NOMO-1 (cell line): ENCODE results near the gene THAP3.

Experiments used
- DNase-seq, 2 experiments: peaks; one replicate each; lab custom pipeline; 2025; ENCODE audit not compliant: unreplicated experiment in 2 of 2; lab: John Stamatoyannopoulos, UW

Gene THAP3

GRCh38 chr1:6603915-6604558 lies 20.6 kb upstream of the THAP3 start:
- DNase-seq, result no peak

GRCh38 chr1:6612641-6613360 lies 11.9 kb upstream of the THAP3 start:
- peak in 1 of 2 experiments; percentile 56 for DNase-seq

GRCh38 chr1:6613361-6614018 lies 11.2 kb upstream of the THAP3 start, which contains the start of gene PHF13:
Gene PHF13 (plus strand): TSS chr1:6613731. CDS start chr1:6614067, 336 bp downstream.
- DNase-seq, result peak; percentile 97 to 98

GRCh38 chr1:6614019-6614928 lies 10.4 kb upstream of the THAP3 start:
- DNase-seq, result no peak

GRCh38 chr1:6614929-6615785 lies 9.5 kb upstream of the THAP3 start:
- DNase-seq, result no peak

- DNase-seq, result no peak
These were observed 5.6 kb upstream of the THAP3 start for GRCh38 chr1:6619045-6619444.

- DNase-seq, result no peak
These were observed 3.0 kb upstream of the THAP3 start for GRCh38 chr1:6621429-6622391.

GRCh38 chr1:6622396-6623152 lies 2.1 kb upstream of the THAP3 start:
- DNase-seq, result no peak

- DNase-seq, result no peak
These were observed 1.3 kb upstream of the THAP3 start for GRCh38 chr1:6623269-6623965.

GRCh38 chr1:6625584-6626149 lies 999 bp downstream of the THAP3 start:
- DNase-seq, result no peak

- no peak for DNase-seq
These were observed 2.4 kb downstream of the THAP3 start for GRCh38 chr1:6627031-6627430.

GRCh38 chr1:6627841-6628545 lies 3.3 kb downstream of the THAP3 start:
- DNase-seq, result no peak

- no peak for DNase-seq
These were observed 4.4 kb downstream of the THAP3 start for GRCh38 chr1:6628971-6629479.

GRCh38 chr1:6630027-6630426 lies 5.4 kb downstream of the THAP3 start:
- no peak for DNase-seq

GRCh38 chr1:6631058-6631457 lies 6.4 kb downstream of the THAP3 start:
- DNase-seq, result no peak
